Tibial artery (tissue), 4 donors: Measurements from ENCODE around the gene HTR5A.

ENCODE experiments used
- DNase-seq, 2 donors: peaks; one replicate each; pipeline ENCODE4 v3.0.0-alpha.2; 2019
- H3K27ac ChIP-seq, 2 donors: fragments of 200-600 bp; sonication (generic) in 1 of 2; 1 replicate in 1 of 2; 2 replicates in 1 of 2; pipeline ENCODE4 v1.5.1; 2018 to 2019; ENCODE audit warnings: mild to moderate bottlenecking in 1 of 2
- H3K27me3 ChIP-seq, 2 donors: fragments of 200-600 bp; sonication (generic) in 1 of 2; one replicate each; pipeline versions ENCODE4 v1.5.1 to v1.6.0; 2016 to 2019
- H3K36me3 ChIP-seq, 3 donors: fragments of 200-600 bp; sonication (generic) in 2 of 3; one replicate each; pipeline ENCODE4 v1.5.1; 2016 to 2019; ENCODE audit warnings: mild to moderate bottlenecking in 2 of 3
- H3K4me1 ChIP-seq, 4 donors: fragments of 200-600 bp; sonication (generic) in 2 of 4; 1 replicate in 3 of 4; 2 replicates in 1 of 4; pipeline ENCODE4 v1.5.1; 2016 to 2019
- H3K4me3 ChIP-seq, 2 donors: fragments of 200-600 bp; sonication (generic) in 1 of 2; 1 replicate in 1 of 2; 2 replicates in 1 of 2; pipeline ENCODE4 v1.5.1; 2018 to 2019; ENCODE audit warnings: mild to moderate bottlenecking in 2 of 2
- H3K9me3 ChIP-seq, 3 donors: fragments of 200-600 bp; sonication (generic) in 1 of 3; one replicate each; pipeline ENCODE4 v1.5.1; 2016 to 2019
- CTCF ChIP-seq, 2 experiments: fragments of 200-600 bp in 1 of 2; fragments of 450-650 bp in 1 of 2; IDR thresholded peaks; one replicate each; pipeline ENCODE4 v1.5.1; 2017 to 2019; ENCODE audit warnings: antibody characterized with exemption in 2 of 2, mild to moderate bottlenecking in 1 of 2, moderate library complexity in 1 of 2
- intact Hi-C: fragments of 100-400 bp; cut with DNase I; formaldehyde crosslinking; loops from one replicate; pipeline ENCODE4 v1.15.0; 2023; ENCODE audit warnings: low total_unique reads

Gene HTR5A

GRCh38 chr7:155106356-155106755, 36.2 kb downstream of the HTR5A start:
- no peak overlapping the region for H3K27ac ChIP-seq
- H3K27me3 ChIP-seq, result peaks cover 0 to 3% of the 10 kb centered on the region in 2 donors
- no peak for TF ChIP-seq CTCF (IDR thresholded peaks at IDR 0.05)
- H3K4me3 ChIP-seq, result no peak overlapping the region
- intact Hi-C loops, result no loop called here
- no peak for DNase-seq
- no peaks in the 10 kb centered on the region for H3K9me3 ChIP-seq
- no peaks in the 10 kb centered on the region for H3K4me1 ChIP-seq
- no peaks in the 10 kb centered on the region for H3K36me3 ChIP-seq

- no peak overlapping the region for H3K4me3 ChIP-seq
- no peak for DNase-seq
- intact Hi-C loops, result no loop called here
- H3K27me3 ChIP-seq, result peaks cover 0 to 3% of the 10 kb centered on the region in 2 donors
- H3K9me3 ChIP-seq, result no peaks in the 10 kb centered on the region
- no peak for TF ChIP-seq CTCF (IDR thresholded peaks at IDR 0.05)
- H3K27ac ChIP-seq, result no peak overlapping the region
- H3K36me3 ChIP-seq, result no peaks in the 10 kb centered on the region
- no peaks in the 10 kb centered on the region for H3K4me1 ChIP-seq
Measured at GRCh38 chr7:155107126-155107525, 37.0 kb downstream of the HTR5A start.

- no peaks in the 10 kb centered on the region for H3K4me1 ChIP-seq
- H3K9me3 ChIP-seq, result no peaks in the 10 kb centered on the region
- no peak overlapping the region for H3K4me3 ChIP-seq
- peaks cover 0 to 3% of the 10 kb centered on the region in 2 donors for H3K27me3 ChIP-seq
- H3K36me3 ChIP-seq, result no peaks in the 10 kb centered on the region
- TF ChIP-seq CTCF (IDR thresholded peaks at IDR 0.05), result no peak
- intact Hi-C loops, result no loop called here
- DNase-seq, result no peak
- H3K27ac ChIP-seq, result no peak overlapping the region
Measured at GRCh38 chr7:155108144-155108901, 38.2 kb downstream of the HTR5A start.

- Histone ChIP-seq H3K4me3 (no peak overlapping the region), H3K9me3 (no peaks in the 10 kb centered on the region), H3K27ac (no peak overlapping the region), H3K27me3 (peaks cover 0 to 3% of the 10 kb centered on the region in 2 donors), H3K36me3 (no peaks in the 10 kb centered on the region), H3K4me1 (no peaks in the 10 kb centered on the region)
- no peak for DNase-seq
- intact Hi-C loops, result no loop called here
- TF ChIP-seq CTCF (IDR thresholded peaks at IDR 0.05), result no peak
Measured at GRCh38 chr7:155109121-155109520, 39.0 kb downstream of the HTR5A start.

- peaks cover 0 to 5% (median 0%) of the 10 kb centered on the region in 3 donors for H3K9me3 ChIP-seq
- TF ChIP-seq CTCF (IDR thresholded peaks at IDR 0.05), result no peak
- H3K4me3 ChIP-seq, result no peak overlapping the region
- H3K36me3 ChIP-seq, result no peaks in the 10 kb centered on the region
- H3K27ac ChIP-seq, result no peak overlapping the region
- H3K4me1 ChIP-seq, result no peaks in the 10 kb centered on the region
- H3K27me3 ChIP-seq, result peaks cover 0 to 3% of the 10 kb centered on the region in 2 donors
- intact Hi-C loops, result no loop called here
- no peak for DNase-seq
Measured at GRCh38 chr7:155115288-155115687, 45.2 kb downstream of the HTR5A start.
